Frontal cortex (tissue), 4 donors: ENCODE data around the gene TBL1XR1. TPM values are rescaled to one million over a fixed set of nuclear protein-coding genes. Genes with fewer than 3 reads are reported as not detected.
"Not testable (repeated sequence)": the region's sequence is repeated elsewhere in the genome, so short reads cannot be mapped to it uniquely, and the experiment has no call there.

Source experiments
- DNase-seq, 2 donors: peaks; one replicate each; pipeline ENCODE4 v3.0.0; 2012; ENCODE audit warnings: low spot score in 2 of 2
- FAIRE-seq: peaks from 2 replicates; lab custom pipeline; 2012; peaks lifted over from hg19 to GRCh38; lab: Jason Lieb, UNC
- total RNA-seq: library from RNA; depleted of rRNA; stranded (reverse); fragments of >200 nt; gene quantifications from one replicate; pipeline ENCODE4 v1.2.3, GENCODE V29; 2014
- donor health status: control.
- donor health status: control.
- donor health status: control.

Gene TBL1XR1
- total RNA-seq, 1 donor from 2014 or later = 283 TPM

- no peak for DNase-seq
- FAIRE-seq = no peak
Measured at GRCh38 chr3:177186306-177186705, 11.0 kb downstream of the TBL1XR1 start.

- DNase-seq = no peak
Measured at GRCh38 chr3:177185035-177185574, 12.2 kb downstream of the TBL1XR1 start.

GRCh38 chr3:177184602-177185001 lies 12.7 kb downstream of the TBL1XR1 start:
- not testable (repeated sequence) for DNase-seq, FAIRE-seq

More at GRCh38 chr3:177185035-177185574, 12.2 kb downstream of the TBL1XR1 start:
- no peak for FAIRE-seq

GRCh38 chr3:177182352-177182751 lies 14.9 kb downstream of the TBL1XR1 start:
- no peak for FAIRE-seq
- DNase-seq = no peak

- DNase-seq (no peak), FAIRE-seq (no peak)
Measured at GRCh38 chr3:177181418-177181817, 15.9 kb downstream of the TBL1XR1 start.

- no peak for DNase-seq
- FAIRE-seq = no peak
Measured at GRCh38 chr3:177180506-177180905, 16.8 kb downstream of the TBL1XR1 start.

- no peak for DNase-seq
- FAIRE-seq = no peak
Measured at GRCh38 chr3:177179281-177180067, 17.8 kb downstream of the TBL1XR1 start.

GRCh38 chr3:177177749-177178221 lies 19.5 kb downstream of the TBL1XR1 start:
- FAIRE-seq (no peak), DNase-seq (no peak)

- DNase-seq = no peak
- FAIRE-seq = no peak
Measured at GRCh38 chr3:177174607-177175170, 22.6 kb downstream of the TBL1XR1 start.

- DNase-seq (no peak), FAIRE-seq (no peak)
Measured at GRCh38 chr3:177169936-177170722, 27.2 kb downstream of the TBL1XR1 start.

- FAIRE-seq (no peak), DNase-seq (no peak)
Measured at GRCh38 chr3:177168431-177168830, 28.9 kb downstream of the TBL1XR1 start.

GRCh38 chr3:177162742-177163141 lies 34.5 kb downstream of the TBL1XR1 start:
- FAIRE-seq (no peak), DNase-seq (no peak)

GRCh38 chr3:177161603-177162002 lies 35.7 kb downstream of the TBL1XR1 start:
- FAIRE-seq, DNase-seq: not testable (repeated sequence)

- FAIRE-seq (no peak), DNase-seq (no peak)
Measured at GRCh38 chr3:177158461-177158860, 38.8 kb downstream of the TBL1XR1 start.

- no peak for FAIRE-seq
- DNase-seq = no peak
Measured at GRCh38 chr3:177157492-177157891, 39.8 kb downstream of the TBL1XR1 start.

GRCh38 chr3:177154733-177155132 lies 42.5 kb downstream of the TBL1XR1 start:
- FAIRE-seq (peak; percentile 33), DNase-seq (no peak)

- FAIRE-seq (no peak), DNase-seq (no peak)
Measured at GRCh38 chr3:177150970-177151627, 46.2 kb downstream of the TBL1XR1 start.

- DNase-seq (no peak), FAIRE-seq (no peak)
Measured at GRCh38 chr3:177150218-177150916, 46.9 kb downstream of the TBL1XR1 start.

- no peak for FAIRE-seq
- no peak for DNase-seq
Measured at GRCh38 chr3:177149106-177149505, 48.2 kb downstream of the TBL1XR1 start.
